Left colon (tissue), 2 donors: Measurements from ENCODE around the gene POC1A. TPM values are rescaled to one million over a fixed set of nuclear protein-coding genes. Genes with fewer than 3 reads are reported as not detected.

ENCODE experiments used
- ATAC-seq: fragments of 200-7000 bp; cut with Tn5 transposase; one replicate; pipeline ENCODE4 v1.9.1; 2020; ENCODE audit warnings: mild to moderate bottlenecking, moderate library complexity
- DNase-seq, 2 donors: peaks; one replicate each; pipeline ENCODE4 v3.0.0-alpha.2; 2020
- intact Hi-C, 2 donors: fragments of 100-400 bp; cut with DNase I in 1 of 2; cut with micrococcal nuclease in 1 of 2; formaldehyde crosslinking; loops; one replicate each; pipeline versions ENCODE4 v1.11.2 to v1.14.0; 2022; cut with DNase I, micrococcal nuclease
- total RNA-seq, 2 donors: library from RNA; stranded (reverse); fragmentation: NEBNext Ultra II Directional; extraction: Animal tissue kit (Norgen Biotek cat#: 25700); gene quantifications; one replicate each; pipeline ENCODE4 v1.2.1, GENCODE V29; 2021
- donor health status: DM: no; HTN: no; CAD: no.
- donor health status: DM: yes; HTN: yes; CAD: no.

Gene POC1A
- total RNA-seq, 2 donors from 2014 or later = 4.3 to 7.4 TPM

DNA sequence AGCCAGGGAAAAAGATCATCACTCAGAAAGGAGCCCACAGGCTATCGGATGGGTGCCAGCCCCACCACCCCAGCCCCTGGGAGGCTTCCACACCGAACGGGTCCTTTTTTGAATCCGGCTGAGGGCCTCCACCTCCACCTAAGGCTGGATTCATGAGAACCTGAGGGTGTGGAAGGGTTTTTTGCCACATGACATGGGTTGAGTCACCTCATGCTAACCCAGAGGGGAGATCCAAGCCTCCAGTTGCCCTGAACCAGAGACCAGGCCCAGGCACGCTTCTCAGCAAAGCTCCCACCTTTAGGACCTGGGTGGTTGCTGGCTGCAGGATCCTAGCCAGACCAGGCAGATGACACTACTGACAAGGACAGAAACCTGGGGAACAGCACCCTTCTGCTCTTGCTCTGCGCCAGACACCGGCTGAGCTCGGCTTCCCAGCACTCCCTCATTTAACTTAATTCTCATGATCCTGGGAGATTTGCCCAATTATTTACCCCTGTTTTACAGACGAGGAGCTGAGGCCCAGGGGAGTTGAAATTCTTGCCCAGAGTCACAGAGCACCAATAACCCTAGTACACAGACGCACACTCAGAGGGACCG, 123.4 kb downstream of the POC1A start:
- intact Hi-C loops = no loop called here
- no peak for ATAC-seq
- DNase-seq = no peak

DNA sequence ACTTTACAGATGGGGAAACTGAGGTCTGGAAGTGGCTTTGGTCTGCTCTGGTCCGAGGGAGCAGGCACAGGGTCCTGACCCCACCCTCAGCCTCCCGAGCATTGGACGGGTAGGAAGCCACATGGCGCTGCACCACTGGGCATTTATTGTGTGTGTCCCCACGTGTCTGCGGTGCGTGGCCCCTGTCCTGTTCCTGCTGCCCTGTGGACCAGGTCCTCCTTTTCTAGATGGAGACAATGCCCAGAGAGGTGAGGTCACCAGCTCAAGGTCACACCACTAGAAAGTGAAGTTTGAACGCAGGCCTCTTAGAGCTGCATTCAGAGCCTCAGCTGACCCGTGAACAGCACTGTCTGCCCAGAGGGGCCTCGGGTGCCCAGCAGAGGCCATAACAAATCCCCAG, 124.7 kb downstream of the POC1A start:
- intact Hi-C loops = no loop called here
- ATAC-seq (no peak), DNase-seq (no peak)

DNA sequence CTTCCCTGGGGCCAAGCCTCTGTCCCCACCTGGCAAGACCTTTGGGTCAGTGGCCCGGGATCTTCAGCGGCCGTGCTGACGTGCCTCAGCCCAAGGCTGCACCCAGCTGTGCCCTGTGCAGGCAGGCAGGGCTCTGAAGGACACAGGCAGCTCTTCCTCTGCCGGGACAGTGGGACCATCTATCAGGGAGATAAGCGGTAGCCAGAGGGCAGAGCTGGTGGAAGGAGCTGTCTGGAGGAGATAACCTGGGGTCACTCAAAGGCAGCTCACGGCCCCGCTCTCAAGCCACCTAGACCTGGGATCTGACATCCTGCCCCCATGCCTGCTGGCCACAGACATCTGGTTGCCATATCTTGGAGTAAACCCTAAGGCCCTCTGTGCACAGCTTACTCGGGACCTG, 125.2 kb downstream of the POC1A start:
- DNase-seq (no peak), ATAC-seq (no peak)
- intact Hi-C loops = no loop called here

DNA sequence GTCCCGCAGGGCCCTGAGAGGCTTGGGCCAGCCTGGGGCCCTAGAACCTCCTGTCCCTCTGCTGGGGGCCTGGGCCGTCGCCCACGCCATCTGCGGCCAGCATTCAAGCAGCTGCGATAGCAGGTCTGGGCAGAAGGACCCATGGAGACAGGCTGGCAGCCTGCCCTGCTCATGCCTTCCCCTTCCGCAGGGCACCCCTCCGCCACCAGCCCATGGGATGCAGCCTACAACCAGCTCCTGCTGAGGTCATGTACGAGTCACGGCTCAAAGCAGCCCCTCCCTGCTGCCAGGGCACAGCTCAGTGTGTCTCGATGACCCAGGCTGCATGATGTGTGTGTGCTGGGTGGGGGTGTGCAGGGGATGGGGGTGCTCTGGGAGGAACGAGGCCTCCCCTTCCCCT, 125.7 kb downstream of the POC1A start:
- intact Hi-C loops = no loop called here
- ATAC-seq (no peak), DNase-seq (no peak)

DNA sequence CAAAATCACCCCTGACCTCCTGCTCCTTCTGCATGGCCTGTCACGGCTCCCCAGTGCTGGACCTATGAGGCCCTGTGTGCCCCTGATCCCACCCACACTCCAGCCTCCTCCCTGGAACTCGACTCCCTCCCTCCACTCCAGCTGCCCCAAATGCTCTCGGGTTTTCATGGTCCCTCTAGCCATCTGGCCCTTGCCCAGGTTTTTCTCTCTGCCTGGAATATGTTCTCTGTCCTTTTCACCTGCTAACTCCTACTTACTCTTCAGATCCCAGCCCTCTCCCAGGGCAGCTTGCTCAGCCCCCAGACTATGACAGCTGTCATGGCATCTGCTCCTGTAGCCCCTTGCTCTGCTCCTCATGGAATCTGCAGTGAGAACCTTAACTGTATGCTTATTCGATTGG, 128.2 kb downstream of the POC1A start:
- intact Hi-C loops = no loop called here
- ATAC-seq (no peak), DNase-seq (no peak)

DNA sequence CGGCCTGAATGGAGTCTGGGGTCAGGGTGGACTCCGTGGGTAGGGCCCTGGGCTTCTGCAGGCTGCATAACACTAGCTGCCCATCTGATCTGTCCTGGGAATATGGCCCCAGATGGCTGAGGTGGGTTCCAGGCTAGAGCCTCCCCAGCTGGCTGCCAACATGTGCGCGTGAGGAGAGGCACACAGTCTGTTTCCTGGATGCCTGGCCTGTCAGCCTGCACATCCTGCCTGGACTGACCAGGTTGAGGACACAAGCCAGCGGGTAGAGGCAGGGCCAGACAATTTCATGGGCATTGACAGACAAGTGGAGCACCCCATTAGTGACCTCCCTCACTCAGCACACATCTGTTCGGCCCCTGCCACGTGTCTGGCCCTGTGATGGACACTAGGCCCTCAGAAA, 128.8 kb downstream of the POC1A start:
- ATAC-seq (no peak), DNase-seq (no peak)
- intact Hi-C loops = no loop called here

Other genes starting within 250 kb of the POC1A start
- gene RRP9, start 212.5 kb downstream of the POC1A start, total RNA-seq = 10 to 100 TPM; 11.0 to 16.1 TPM
- 10 to 100 TPM; 23.6 to 25.5 TPM for gene PARP3, start 212.1 kb downstream of the POC1A start, total RNA-seq
- gene GPR62, start 199.0 kb downstream of the POC1A start, total RNA-seq = not detected
- gene PCBP4, start 187.0 kb downstream of the POC1A start, total RNA-seq = 10 to 100 TPM; 23.3 to 27.4 TPM
- 10 to 100 TPM; 81.5 to 96.7 TPM for gene ABHD14B, start 180.4 kb downstream of the POC1A start, total RNA-seq
- gene ABHD14A, start 179.4 kb downstream of the POC1A start, total RNA-seq = 1 to 10 TPM; 6.1 to 8.6 TPM
- gene ACY1, start 170.9 kb downstream of the POC1A start, total RNA-seq = 100 to 1,000 TPM; 153 to 160 TPM
- 100 to 1,000 TPM; 894 to 910 TPM for gene RPL29, start 158.5 kb downstream of the POC1A start, total RNA-seq
- 1 to 10 TPM; 7.4 to 9.1 TPM for gene DUSP7, start 97.9 kb downstream of the POC1A start, total RNA-seq
- 100 to 1,000 TPM; 128 to 150 TPM for gene ALAS1, start 43.7 kb upstream of the POC1A start, total RNA-seq
- under 1 TPM in 1 of 2 donors, not detected in 1; 0.42 TPM for gene TLR9, start 71.2 kb upstream of the POC1A start, total RNA-seq
- gene TWF2, start 84.7 kb upstream of the POC1A start, total RNA-seq = 10 to 100 TPM; 37.8 to 53.9 TPM
- 1 to 10 TPM; 2.9 to 9.3 TPM for gene PPM1M, start 91.3 kb upstream of the POC1A start, total RNA-seq
- gene WDR82, start 124.2 kb upstream of the POC1A start, total RNA-seq = 10 to 100 TPM; 57.1 to 60.9 TPM
- 10 to 100 TPM; 51.6 to 57.0 TPM for gene GLYCTK, start 133.4 kb upstream of the POC1A start, total RNA-seq
- 10 to 100 TPM; 12.8 to 14.1 TPM for gene DNAH1, start 161.9 kb upstream of the POC1A start, total RNA-seq